ENCODE measurements around the gene PRRC2B.

PRRC2B gene

DNA sequence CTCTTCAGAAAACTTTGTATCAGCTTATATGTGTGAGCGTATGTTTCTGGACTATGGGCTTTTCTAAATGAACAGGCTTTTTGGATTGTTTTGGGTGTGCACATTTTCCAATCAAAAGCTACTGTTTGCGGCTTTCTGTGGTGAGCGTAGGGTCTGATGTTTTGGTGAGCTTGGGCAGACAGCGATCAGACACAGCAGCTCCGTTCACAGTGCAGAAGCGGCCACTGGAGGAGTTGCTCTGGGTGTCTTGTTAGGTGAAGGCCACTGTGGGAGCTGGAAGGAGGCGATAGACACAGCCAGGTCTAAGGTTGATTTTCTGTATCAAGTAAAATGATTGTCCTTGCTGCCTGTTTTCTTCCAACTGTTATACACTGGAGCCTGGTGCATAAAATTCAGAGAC is 11.1 kb downstream of the PRRC2B start:
- no peak for DNase-seq
- TF ChIP-seq, protein P1, sequence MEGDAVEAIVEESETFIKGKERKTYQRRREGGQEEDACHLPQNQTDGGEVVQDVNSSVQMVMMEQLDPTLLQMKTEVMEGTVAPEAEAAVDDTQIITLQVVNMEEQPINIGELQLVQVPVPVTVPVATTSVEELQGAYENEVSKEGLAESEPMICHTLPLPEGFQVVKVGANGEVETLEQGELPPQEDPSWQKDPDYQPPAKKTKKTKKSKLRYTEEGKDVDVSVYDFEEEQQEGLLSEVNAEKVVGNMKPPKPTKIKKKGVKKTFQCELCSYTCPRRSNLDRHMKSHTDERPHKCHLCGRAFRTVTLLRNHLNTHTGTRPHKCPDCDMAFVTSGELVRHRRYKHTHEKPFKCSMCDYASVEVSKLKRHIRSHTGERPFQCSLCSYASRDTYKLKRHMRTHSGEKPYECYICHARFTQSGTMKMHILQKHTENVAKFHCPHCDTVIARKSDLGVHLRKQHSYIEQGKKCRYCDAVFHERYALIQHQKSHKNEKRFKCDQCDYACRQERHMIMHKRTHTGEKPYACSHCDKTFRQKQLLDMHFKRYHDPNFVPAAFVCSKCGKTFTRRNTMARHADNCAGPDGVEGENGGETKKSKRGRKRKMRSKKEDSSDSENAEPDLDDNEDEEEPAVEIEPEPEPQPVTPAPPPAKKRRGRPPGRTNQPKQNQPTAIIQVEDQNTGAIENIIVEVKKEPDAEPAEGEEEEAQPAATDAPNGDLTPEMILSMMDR (IDR thresholded peaks at IDR 0.05; ENCODE audit: low read depth, low read length, missing control alignments) = no peak
- Histone ChIP-seq H3K27me3 (replicated peaks) (no peaks in the 10 kb centered on the region), H3K4me3 (ENCODE audit: low read depth, low read length) (no peak overlapping the region), H3K27ac (no peak overlapping the region), H3K36me3 (replicated peaks) (no peaks in the 10 kb centered on the region)
- in situ Hi-C loops (cut with HindIII; ENCODE audit: low pct_ligation_motif_present, low sequenced_read_pairs) = no loop called here

DNA sequence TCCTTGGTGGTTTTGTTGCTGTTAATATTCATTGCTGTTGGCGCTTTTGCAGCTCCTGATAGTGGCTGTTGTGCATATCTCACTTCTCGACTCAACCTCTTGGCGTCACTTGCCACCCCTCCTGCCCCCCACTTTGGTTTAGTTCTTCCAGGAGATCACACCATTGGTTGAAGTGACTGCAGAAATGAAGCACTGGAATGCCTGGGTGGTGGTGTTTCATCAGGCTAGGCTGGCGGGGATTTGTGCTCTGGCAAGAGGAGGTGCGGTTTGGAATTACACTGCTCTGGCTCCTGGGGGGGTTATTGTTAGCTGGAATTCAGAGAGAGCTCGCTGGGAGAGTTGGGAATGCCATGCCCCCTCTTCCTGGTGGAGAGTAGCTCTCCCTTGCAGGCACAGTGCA is 11.5 kb downstream of the PRRC2B start:
- Histone ChIP-seq H3K4me3 (ENCODE audit: low read depth, low read length) (no peak overlapping the region), H3K27ac (no peak overlapping the region), H3K36me3 (replicated peaks) (no peaks in the 10 kb centered on the region), H3K27me3 (replicated peaks) (no peaks in the 10 kb centered on the region)
- DNase-seq = peak; percentile 50
- TF ChIP-seq, protein P1 (IDR thresholded peaks at IDR 0.05; ENCODE audit: low read depth, low read length, missing control alignments) = no peak
- in situ Hi-C loops (cut with HindIII; ENCODE audit: low pct_ligation_motif_present, low sequenced_read_pairs) = no loop called here

DNA sequence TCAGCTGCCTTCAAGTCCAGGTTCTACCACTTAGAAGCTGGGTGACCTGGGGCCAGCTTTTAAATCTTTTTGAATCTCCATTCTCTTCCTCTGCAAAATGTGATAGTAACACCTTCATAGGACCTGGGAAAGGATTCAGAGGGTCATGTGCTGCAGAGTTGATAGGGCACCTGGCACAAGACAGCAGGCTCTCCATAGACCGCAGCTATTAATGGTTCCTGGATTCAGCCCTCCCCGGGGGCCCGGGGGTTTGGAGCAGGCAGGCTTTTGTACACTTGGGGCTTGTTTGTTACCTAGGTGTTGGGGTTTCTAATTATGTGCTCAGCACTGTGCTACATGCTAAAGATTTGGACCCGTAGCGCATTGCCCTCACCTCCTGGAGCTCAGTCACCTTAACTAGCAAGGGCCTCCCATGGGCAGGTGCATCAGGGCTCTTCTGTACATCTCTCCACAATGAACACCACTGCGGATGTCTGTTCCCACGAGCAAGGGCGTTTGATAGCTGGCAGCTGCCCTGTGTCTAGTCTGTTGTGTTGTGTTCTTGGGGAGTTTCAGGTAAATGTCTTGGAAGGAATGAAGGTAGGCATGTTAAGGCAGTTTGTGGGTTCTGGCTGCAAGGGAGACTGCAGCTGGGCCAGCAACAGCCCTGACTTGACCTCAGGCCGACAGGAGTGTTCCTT is 12.1 kb downstream of the PRRC2B start:
- no peak overlapping the region for H3K4me3 ChIP-seq (ENCODE audit: low read depth, low read length)
- no peaks in the 10 kb centered on the region for H3K27me3 ChIP-seq (replicated peaks)
- peak overlapping the region; percentile 58 for H3K27ac ChIP-seq
- DNase-seq = no peak
- no peaks in the 10 kb centered on the region for H3K36me3 ChIP-seq (replicated peaks)
- in situ Hi-C loops (cut with HindIII; ENCODE audit: low pct_ligation_motif_present, low sequenced_read_pairs) = no loop called here
- TF ChIP-seq, protein P1 (IDR thresholded peaks at IDR 0.05; ENCODE audit: low read depth, low read length, missing control alignments) = no peak

DNA sequence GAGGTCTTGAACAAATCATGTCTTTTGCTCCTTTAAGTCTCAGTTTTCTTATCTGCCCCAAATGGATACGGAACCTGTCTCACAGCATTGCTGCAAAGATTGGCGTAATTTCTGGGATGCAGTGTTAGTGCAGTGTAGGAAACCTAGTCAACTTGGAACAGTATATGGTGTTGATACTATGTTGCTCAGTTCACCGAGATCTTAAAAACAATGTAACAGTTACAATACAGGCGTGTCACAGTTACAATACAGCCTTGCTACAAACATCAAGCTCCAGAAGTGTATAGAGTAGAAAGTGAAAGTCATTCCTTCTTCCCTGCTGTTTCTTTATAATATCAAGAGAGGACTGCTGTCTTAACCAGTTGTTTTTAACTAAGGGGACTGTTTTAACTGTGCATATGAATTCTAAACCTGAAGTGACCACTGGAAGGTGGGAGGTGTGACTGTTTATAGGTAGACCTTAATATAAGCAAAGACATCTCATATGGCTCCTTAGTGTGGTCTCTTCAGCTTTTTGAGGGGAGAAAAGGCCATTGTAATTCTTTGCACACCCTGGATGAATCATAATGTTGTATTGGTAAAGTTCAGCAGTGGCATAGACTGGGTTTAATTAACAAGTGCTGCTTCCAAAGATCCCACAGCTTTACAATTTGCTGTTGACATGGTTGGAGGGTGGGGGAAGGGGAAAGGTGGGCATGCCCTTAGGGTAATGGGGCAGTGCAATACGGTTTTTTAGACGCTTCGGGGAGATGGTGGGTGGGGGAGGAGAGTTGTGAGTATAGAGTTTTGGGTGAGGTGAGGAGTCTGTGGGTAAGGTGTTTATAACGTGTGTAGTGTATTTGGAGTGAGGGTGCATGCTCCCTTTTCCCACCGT is 12.9 kb downstream of the PRRC2B start:
- Histone ChIP-seq H3K4me3 (ENCODE audit: low read depth, low read length) (no peak overlapping the region), H3K36me3 (replicated peaks) (no peaks in the 10 kb centered on the region), H3K27me3 (replicated peaks) (no peaks in the 10 kb centered on the region), H3K27ac (peak overlapping the region; percentile 58)
- in situ Hi-C loops (cut with HindIII; ENCODE audit: low pct_ligation_motif_present, low sequenced_read_pairs) = no loop called here
- TF ChIP-seq, protein P1 (IDR thresholded peaks at IDR 0.05; ENCODE audit: low read depth, low read length, missing control alignments) = no peak
- DNase-seq = no peak

DNA sequence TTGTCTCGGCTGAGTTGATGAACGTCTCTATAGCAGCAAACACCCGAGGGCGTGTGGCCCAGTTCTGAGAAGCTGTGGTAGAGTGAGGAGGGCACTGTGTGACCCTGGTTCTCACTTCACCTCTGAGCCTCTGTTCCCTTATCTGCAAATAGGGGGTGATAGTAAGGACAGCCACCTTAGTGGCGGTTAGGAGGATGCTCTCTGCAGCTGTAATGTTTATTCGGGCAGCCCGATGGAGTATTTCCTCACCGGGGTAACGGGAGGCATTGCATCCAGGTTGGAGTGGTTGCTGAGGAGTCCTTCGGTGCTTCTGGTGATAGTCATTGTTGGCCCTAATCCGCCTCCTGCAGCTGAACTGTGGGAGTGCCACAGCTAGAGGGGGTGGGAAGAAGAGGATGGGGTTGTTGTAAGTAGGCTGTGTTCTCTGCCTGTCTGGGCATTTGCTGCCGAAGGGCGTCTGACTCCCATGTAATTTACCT is 13.9 kb downstream of the PRRC2B start:
- in situ Hi-C loops (cut with HindIII; ENCODE audit: low pct_ligation_motif_present, low sequenced_read_pairs) = no loop called here
- H3K36me3 ChIP-seq (replicated peaks) = no peaks in the 10 kb centered on the region
- peak overlapping the region; percentile 58 for H3K27ac ChIP-seq
- TF ChIP-seq, protein P1 (IDR thresholded peaks at IDR 0.05; ENCODE audit: low read depth, low read length, missing control alignments) = peak; percentile 68
- H3K4me3 ChIP-seq (ENCODE audit: low read depth, low read length) = no peak overlapping the region
- H3K27me3 ChIP-seq (replicated peaks) = no peaks in the 10 kb centered on the region
- DNase-seq = no peak

Measured in brain microvascular endothelial cell (primary cell).